Fibroblast of villous mesenchyme (primary cell): ENCODE data around the gene CMIP. TPM values are rescaled to one million over a fixed set of nuclear protein-coding genes. Genes with fewer than 3 reads are reported as not detected.

Experiments
- DNase-seq: peaks from one replicate; pipeline ENCODE4 v3.0.0-alpha.2; 2010; ENCODE audit warnings: low read depth
- H3K4me3 ChIP-seq: 2 replicates; pipeline ENCODE4 v1.5.1; 2011; ENCODE audit warnings: low read depth, mild to moderate bottlenecking, low read length
- total RNA-seq: library from RNA; depleted of rRNA; stranded (reverse); fragments of >200 nt; gene quantifications from 2 replicates; pipeline ENCODE4 v1.2.3, GENCODE V29; 2012
- TF ChIP-seq, protein P1 (sequence below): IDR thresholded peaks from 2 replicates; pipeline ENCODE4 v1.5.1; 2012; ENCODE audit warnings: low read depth, mild to moderate bottlenecking, low read length; ENCODE audit not compliant: insufficient read depth

CMIP gene
- total RNA-seq, 1 donor, result 7.8 TPM

GRCh38 chr16:81451753-81452680, 7.4 kb downstream of the CMIP start:
- no peak overlapping the region for H3K4me3 ChIP-seq
- DNase-seq, result no peak
- TF ChIP-seq, protein P1, sequence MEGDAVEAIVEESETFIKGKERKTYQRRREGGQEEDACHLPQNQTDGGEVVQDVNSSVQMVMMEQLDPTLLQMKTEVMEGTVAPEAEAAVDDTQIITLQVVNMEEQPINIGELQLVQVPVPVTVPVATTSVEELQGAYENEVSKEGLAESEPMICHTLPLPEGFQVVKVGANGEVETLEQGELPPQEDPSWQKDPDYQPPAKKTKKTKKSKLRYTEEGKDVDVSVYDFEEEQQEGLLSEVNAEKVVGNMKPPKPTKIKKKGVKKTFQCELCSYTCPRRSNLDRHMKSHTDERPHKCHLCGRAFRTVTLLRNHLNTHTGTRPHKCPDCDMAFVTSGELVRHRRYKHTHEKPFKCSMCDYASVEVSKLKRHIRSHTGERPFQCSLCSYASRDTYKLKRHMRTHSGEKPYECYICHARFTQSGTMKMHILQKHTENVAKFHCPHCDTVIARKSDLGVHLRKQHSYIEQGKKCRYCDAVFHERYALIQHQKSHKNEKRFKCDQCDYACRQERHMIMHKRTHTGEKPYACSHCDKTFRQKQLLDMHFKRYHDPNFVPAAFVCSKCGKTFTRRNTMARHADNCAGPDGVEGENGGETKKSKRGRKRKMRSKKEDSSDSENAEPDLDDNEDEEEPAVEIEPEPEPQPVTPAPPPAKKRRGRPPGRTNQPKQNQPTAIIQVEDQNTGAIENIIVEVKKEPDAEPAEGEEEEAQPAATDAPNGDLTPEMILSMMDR, result no peak

GRCh38 chr16:81453091-81453728, 8.6 kb downstream of the CMIP start:
- H3K4me3 ChIP-seq, result no peak overlapping the region
- DNase-seq, result no peak
- TF ChIP-seq, protein P1, result no peak

DNA sequence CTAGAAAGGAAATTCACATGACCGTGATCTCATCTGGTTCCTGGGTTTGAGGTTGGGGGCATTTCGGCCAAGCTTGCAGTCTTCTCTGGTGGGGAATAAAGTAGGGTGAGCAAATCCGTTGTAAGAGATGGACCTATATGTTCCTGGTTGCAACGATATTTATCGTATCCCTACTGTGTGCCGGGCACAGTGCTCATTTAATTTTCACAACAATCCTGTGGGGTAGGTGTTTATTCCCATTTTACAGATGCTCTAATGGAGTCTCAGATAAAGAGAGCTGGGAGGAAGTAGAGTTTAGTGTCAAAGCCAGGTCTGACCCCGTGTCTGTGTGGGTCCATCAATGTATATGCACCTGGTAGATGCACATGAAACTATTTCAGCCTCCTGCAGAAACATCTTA, 9.4 kb downstream of the CMIP start:
- TF ChIP-seq, protein P1, result no peak
- DNase-seq, result no peak
- no peak overlapping the region for H3K4me3 ChIP-seq

DNA sequence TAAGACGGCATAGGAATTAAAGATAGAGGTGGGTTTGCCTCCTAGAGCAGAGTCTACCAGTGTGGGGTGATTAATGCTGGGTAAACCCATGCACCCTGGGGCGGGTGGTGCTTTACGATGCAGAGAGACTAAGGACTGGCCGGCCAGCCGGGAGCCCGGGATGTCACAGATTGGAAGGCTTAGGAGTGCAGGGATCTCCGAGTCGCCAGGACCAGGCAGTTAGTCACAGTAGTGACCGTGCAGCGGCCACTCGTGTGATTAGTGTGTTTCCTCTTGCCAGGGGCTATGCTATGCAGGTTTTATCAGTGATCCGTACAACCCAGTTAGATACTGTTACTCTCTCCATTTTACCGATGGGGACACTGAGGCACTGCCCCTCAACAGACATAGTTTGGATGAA, 10.4 kb downstream of the CMIP start:
- TF ChIP-seq, protein P1, result no peak
- no peak overlapping the region for H3K4me3 ChIP-seq
- DNase-seq, result no peak

DNA sequence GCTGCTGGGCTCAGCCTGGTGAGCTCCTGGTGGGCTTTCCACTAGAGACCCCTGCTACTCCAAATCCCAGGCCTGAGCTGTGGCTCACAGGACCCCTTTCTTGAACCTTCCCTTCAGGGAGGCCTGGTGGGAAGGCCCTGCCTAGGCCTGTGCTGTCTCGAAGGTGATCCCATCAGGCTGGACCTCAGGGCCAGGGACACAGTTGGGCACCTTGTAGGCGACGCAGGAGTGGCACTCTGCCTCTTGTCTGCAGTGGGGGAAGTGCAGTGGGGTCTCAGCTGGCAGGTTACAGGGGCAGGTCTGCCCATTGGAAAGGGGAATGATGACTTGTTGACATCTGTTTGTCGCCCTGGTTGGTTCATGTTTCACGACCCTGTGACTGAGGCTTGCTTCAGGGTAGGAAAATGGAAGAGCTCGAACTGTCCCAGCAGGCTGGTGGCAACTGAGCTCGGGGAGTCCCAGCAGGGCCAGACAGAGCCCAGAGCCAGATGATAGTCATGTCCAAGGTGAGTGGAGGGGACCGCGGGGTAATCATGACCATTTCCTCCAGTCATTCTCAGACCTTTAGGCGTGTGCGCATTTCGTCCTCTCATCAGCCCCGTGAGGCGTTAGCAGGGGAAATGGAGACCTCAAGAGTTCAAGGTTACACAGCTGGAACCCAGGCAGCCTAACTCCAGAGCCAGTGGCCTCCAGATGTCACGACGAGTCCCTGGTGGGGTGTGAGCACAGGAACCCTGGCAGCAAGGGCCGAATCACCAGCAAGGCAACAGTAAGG, 11.3 kb downstream of the CMIP start:
- H3K4me3 ChIP-seq, result no peak overlapping the region
- no peak for DNase-seq
- TF ChIP-seq, protein P1, result no peak

DNA sequence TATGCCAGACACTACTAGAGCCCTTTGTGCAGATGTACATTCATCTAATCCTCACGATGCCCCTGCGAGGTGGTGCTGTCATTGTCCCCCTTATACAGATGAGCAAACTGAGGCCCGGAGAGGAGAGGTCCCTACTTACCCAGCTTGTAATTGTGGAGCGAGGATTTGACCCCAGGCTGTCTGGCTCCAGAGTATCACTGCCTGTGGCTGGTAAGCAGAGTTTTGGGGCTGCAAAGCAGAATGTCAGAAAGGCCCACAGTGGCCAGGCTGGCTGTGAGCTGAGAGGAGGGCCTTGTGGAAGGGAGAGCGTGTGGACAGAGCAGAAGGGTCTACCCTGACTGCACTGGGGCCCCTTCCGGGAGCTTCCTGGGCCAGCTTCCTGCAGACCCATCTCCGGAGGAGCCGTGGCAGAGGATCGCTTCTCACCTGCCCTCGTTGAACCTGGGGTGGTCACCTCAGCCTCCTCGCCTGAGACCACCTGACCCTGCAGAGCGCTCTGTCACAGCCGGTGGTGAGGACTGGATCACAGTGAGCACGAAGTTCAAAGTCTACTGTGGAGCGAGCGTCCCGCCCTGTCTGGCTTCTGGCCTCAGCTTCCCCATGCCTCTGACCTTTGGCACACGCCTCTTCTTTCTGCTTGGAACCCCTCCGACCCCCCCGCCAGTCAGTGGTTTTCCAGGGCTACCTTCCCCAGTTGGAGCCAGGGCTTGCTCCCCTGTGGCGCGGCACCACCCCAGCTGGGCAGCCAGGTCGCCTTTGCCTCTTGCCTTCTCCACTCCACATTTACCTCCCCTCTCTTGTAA, 12.1 kb downstream of the CMIP start:
- DNase-seq, result no peak
- H3K4me3 ChIP-seq, result no peak overlapping the region
- TF ChIP-seq, protein P1, result no peak
